Uterus (tissue), 2 donors: ENCODE measurements around the gene DUOXA1.

Source experiments
- POLR2A ChIP-seq, 2 donors: fragments of 450-650 bp; IDR thresholded peaks; one replicate each; pipeline ENCODE4 v1.6.1; 2016; ENCODE audit warnings: antibody characterized with exemption in 2 of 2, mild to moderate bottlenecking in 1 of 2, moderate library complexity in 1 of 2
- TF ChIP-seq, protein P1 (sequence below), 4 experiments: fragments of 200-600 bp in 2 of 4; fragments of 450-650 bp in 2 of 4; sonication (generic) in 2 of 4; IDR thresholded peaks; one replicate each; pipeline ENCODE4 v1.5.1; 2016 to 2019; ENCODE audit warnings: antibody characterized with exemption in 4 of 4, mild to moderate bottlenecking in 2 of 4, moderate library complexity in 1 of 4

DNA sequence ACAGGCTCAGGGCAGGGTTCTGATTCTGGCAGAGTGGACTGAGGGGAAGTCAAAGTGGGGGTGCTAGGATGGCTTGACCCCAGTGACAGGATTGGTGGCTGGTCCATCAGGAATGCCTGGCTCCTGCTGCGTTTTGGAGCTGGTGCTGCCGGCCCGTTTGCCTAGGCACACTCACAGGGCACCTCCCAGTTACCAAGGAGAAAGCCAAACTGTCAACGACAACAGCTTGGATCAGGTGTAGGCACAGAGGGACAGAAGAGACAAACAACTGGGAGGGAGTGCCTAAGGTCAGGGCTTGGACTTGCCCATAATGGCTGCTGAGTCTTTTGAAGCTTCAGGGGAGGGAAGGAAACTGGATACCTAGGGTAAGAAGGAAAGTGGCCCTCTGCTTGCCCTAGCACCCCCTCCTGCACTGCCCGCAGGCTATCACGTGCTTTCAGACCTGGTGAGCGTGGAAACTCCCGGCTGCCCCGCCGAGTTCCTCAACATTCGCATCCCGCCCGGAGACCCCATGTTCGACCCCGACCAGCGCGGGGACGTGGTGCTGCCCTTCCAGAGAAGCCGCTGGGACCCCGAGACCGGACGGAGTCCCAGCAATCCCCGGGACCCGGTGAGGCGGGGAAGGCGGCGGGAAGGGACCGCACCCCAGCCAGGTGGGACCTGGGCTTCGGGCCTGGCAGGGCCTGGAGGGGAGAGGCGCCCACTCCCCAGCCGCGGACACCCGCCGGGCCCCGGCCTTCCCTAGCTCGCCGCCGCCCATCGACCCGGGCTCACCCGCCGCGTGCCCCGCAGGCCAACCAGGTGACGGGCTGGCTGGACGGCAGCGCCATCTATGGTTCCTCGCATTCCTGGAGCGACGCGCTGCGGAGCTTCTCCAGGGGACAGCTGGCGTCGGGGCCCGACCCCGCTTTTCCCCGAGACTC is 5.3 kb upstream of the DUOXA1 start:
- TF ChIP-seq, protein P1, sequence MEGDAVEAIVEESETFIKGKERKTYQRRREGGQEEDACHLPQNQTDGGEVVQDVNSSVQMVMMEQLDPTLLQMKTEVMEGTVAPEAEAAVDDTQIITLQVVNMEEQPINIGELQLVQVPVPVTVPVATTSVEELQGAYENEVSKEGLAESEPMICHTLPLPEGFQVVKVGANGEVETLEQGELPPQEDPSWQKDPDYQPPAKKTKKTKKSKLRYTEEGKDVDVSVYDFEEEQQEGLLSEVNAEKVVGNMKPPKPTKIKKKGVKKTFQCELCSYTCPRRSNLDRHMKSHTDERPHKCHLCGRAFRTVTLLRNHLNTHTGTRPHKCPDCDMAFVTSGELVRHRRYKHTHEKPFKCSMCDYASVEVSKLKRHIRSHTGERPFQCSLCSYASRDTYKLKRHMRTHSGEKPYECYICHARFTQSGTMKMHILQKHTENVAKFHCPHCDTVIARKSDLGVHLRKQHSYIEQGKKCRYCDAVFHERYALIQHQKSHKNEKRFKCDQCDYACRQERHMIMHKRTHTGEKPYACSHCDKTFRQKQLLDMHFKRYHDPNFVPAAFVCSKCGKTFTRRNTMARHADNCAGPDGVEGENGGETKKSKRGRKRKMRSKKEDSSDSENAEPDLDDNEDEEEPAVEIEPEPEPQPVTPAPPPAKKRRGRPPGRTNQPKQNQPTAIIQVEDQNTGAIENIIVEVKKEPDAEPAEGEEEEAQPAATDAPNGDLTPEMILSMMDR (IDR thresholded peaks at IDR 0.05) = no peak
- no peak for TF ChIP-seq POLR2A (IDR thresholded peaks at IDR 0.05)
